Fibroblast of pulmonary artery (primary cell): ENCODE measurements around the gene RLN3.

ENCODE experiments used
- DNase-seq: peaks from one replicate; pipeline ENCODE4 v3.0.0-alpha.2; 2010; ENCODE audit warnings: low read depth
- H3K4me3 ChIP-seq: replicated peaks from 2 replicates; pipeline ENCODE4 v1.5.1; 2011; ENCODE audit warnings: low read depth, mild to moderate bottlenecking, control low read depth, low read length, moderate library complexity
- CTCF ChIP-seq: IDR thresholded peaks from 2 replicates; pipeline ENCODE4 v1.5.1; 2011; ENCODE audit warnings: mild to moderate bottlenecking, control low read depth, low read length, inconsistent platforms; ENCODE audit errors: missing control alignments

RLN3 gene

GRCh38 chr19:14055396-14055795 lies 27.4 kb downstream of the RLN3 start:
- TF ChIP-seq CTCF: no peak
- DNase-seq: no peak
- H3K4me3 ChIP-seq: no peak overlapping the region

- H3K4me3 ChIP-seq: no peak overlapping the region
- DNase-seq: no peak
- no peak for TF ChIP-seq CTCF
Measured at GRCh38 chr19:14056069-14056666, 28.2 kb downstream of the RLN3 start.

- no peak for DNase-seq
- TF ChIP-seq CTCF: no peak
- peak overlapping the region; percentile 21 for H3K4me3 ChIP-seq
Measured at GRCh38 chr19:14056741-14057356, 28.9 kb downstream of the RLN3 start.

- H3K4me3 ChIP-seq: no peak overlapping the region
- TF ChIP-seq CTCF: no peak
Measured at GRCh38 chr19:14058182-14059092, 30.5 kb downstream of the RLN3 start.

GRCh38 chr19:14059093-14059480 lies 31.1 kb downstream of the RLN3 start:
- peak; percentile 66 for TF ChIP-seq CTCF
- no peak for DNase-seq
- no peak overlapping the region for H3K4me3 ChIP-seq

More at GRCh38 chr19:14058182-14059092, 30.5 kb downstream of the RLN3 start:
- no peak for DNase-seq

- no peak for DNase-seq
- no peak overlapping the region for H3K4me3 ChIP-seq
- no peak for TF ChIP-seq CTCF
Measured at GRCh38 chr19:14059652-14060155, 31.8 kb downstream of the RLN3 start.
